ENCODE data around the gene SCG2.

DNA sequence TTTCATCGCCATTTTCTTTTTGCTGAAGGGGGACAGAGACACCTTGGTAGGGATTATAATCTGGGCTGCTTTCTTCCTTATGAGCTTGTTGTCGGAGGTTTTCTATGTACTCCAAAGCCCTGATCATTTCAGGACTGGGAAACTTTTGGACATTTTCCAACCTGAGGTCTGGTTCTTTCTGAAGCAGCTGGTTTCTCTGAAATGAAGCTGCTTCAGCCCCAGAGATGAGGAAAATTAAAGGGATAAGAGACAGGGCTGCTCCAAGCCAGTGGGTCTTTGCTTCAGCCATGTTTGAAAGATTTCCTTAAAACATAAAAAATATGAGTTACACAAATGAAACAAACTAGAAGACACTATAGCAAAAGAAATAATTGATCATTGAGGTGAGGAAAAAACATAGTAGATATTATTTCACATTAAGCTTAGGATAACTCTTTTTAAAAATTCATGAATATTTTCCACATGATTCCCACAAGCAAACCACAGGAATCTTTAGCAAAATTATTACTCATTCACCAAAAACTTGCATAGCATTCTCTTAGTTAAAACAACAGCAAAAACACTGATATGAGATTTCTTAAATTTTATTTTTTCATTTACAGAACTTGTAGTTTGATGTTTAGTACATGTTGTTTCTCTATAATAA is 3.0 kb downstream of the SCG2 start:
- TF ChIP-seq, protein P1, sequence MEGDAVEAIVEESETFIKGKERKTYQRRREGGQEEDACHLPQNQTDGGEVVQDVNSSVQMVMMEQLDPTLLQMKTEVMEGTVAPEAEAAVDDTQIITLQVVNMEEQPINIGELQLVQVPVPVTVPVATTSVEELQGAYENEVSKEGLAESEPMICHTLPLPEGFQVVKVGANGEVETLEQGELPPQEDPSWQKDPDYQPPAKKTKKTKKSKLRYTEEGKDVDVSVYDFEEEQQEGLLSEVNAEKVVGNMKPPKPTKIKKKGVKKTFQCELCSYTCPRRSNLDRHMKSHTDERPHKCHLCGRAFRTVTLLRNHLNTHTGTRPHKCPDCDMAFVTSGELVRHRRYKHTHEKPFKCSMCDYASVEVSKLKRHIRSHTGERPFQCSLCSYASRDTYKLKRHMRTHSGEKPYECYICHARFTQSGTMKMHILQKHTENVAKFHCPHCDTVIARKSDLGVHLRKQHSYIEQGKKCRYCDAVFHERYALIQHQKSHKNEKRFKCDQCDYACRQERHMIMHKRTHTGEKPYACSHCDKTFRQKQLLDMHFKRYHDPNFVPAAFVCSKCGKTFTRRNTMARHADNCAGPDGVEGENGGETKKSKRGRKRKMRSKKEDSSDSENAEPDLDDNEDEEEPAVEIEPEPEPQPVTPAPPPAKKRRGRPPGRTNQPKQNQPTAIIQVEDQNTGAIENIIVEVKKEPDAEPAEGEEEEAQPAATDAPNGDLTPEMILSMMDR (IDR thresholded peaks at IDR 0.05; ENCODE audit: low read length): no peak
- no peak for TF ChIP-seq EZH2 (optimal IDR thresholded peaks at IDR 0.05; ENCODE audit: low read depth, low read length)

All from MM.1S (cell line).